GM18517 (cell line): ENCODE data around the gene DDOST.

ENCODE experiments used
- ATAC-seq: cut with Tn5 transposase; IDR thresholded peaks from one replicate; pipeline ENCODE4 v1.9.1; 2021; ENCODE audit warnings: mild to moderate bottlenecking, moderate library complexity; ENCODE audit not compliant: unreplicated experiment

The DDOST gene

DNA sequence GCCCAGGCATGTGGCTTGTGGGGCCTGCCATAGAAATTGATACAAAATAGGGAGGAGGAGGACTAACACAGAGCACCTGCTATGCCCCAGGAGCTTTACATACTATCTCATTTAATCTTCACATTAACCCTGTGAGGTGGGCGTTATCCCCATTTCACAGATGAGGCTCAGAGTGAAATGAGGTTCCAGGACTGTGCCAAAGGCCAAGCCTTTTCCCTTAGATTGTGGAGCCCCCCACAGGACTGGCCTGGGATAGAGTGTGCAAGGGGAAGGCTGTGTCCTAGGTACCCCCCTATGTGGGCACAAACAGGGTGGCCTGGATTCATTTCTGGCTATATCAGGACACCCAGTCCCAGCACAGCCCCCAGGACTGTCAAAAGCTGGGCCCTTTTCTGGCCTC is 2.2 kb upstream of the DDOST start:
- no peak for ATAC-seq

DNA sequence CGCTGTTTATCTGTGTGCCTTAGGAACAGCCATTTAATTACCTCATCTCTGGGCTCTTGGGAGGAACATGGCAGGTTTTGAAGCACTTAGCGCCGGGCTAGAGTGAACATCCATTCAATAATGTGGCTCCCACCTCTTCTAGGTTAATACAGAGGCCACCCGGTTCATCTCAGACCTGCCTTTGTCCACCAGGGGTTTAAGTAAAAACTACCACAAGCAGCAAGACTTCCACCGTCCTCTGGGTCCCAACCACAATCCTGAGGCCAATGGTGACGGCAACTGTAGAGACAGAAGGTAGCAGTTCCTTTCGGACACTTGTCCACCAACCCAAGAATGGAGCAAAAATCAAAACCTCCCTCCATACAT is 924 bp upstream of the DDOST start:
- no peak for ATAC-seq

DNA sequence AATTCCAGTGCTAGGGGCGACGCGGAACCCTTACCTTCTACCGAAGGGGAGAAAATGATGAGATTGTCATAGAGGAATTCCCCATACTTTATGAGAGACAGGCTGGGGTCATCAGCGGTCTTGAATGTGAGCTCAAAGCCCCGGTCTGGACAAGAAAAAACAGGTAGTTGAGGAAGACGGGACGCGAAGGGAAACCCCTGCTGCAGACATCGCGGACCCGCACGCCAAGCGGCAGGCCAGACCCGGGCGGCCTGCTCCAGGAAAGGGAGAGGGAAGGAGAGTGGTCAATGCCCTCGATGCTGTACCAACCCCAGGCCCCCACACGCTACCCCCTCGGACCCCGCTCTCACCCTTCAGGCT is 342 bp downstream of the DDOST start:
- no peak for ATAC-seq

DNA sequence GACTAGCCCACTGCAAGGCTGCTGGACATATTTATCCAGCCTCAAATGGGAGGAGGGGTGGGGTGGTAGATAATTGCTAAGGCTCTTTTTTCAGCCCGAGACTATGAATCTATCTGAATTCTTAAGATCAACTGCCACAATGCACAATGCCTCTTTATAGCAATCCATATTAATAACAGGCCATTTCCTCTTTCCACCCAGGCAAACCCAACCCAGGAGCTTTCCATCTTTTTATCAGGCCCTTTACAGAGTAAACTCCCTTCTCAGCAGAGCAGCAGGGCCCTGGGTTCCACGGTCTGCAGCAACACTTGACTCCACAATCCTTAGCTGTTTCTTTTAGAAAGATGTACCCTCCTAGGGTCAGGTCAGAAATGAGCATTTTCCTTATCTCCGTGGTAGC is 806 bp downstream of the DDOST start:
- ATAC-seq = no peak

DNA sequence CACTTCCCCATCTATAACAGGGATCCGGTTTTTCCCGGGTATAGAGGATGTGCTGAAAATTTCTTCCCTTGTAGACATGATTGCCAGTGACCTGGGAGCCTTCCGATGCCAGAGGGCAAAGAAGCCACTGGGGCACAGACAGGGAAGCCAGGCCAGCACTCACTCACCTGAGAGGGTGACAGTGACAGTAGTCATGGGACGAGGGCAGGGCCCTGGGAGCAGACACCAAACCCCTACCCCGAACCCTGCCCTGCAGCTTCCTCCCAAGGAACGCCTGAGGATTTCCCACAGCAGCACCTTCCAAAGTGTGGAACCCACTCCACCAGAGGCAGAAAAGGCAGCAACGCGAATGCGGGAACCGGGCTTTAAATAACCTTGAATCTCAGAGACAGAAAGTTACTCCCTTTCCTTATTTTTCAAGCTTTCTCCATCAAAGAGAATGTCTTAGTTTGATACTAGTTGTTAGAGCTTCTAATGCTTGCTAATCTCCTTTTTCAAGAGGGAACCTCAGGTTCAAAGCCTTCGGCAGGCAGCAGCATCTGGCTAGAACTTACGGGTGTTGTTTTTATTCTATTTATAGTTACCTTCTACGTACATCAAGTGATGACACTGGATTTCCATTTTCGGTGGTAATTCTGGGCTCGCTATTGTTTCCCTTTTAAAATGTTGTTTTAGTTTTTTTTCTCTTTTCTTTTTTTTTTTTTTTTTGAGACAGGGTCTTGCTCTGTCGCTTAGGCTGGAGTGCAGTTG is 2.8 kb downstream of the DDOST start:
- ATAC-seq = no peak

DNA sequence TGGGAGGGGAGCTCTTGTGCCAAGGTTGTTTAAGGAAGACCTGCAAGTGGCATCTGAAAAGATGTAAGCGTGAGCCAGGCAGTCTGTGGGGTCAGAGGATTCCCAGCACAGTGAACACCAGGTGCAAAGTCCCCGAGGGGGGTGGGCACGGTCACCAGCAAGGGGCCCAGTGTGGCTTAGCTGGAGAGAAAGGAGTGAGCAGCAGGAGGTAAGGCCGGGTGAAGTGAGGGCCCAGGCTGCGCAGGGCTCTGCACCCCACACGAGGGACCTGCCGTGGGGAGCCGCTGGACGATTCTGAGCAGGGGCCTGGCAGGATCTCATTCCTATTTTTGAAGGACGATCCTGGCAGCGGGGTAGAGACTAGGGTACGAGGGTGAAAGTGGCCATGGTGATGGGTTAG is 4.1 kb downstream of the DDOST start:
- ATAC-seq = no peak

DNA sequence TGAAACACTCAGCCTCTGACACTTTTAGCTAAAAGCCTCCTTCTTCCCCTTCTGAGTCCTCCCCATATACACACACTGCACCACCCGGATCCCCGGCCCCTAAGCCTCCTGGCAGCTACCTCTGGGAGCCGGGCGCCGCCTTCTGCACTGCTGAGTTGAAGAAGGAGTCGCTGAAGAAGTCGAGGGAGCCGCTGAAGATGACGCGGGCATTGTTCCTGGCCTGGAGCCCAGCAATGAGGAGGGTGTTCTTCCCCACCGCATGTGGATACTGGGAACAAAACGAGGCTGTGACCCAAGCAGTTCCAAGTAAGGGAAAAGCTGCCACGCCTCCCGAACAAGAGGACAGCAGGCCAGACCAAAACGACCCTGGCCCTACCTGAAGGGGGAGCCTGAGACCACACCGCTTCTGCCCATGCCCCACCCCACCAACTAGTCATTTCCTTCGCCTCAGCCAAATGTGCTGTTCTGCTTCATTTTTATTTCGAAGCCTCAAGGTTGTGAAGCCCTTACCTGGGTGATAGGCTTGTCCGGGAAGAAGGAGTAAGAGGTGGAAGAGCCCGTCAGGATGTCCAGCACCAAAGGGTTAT is 7.0 kb downstream of the DDOST start:
- ATAC-seq = no peak

DNA sequence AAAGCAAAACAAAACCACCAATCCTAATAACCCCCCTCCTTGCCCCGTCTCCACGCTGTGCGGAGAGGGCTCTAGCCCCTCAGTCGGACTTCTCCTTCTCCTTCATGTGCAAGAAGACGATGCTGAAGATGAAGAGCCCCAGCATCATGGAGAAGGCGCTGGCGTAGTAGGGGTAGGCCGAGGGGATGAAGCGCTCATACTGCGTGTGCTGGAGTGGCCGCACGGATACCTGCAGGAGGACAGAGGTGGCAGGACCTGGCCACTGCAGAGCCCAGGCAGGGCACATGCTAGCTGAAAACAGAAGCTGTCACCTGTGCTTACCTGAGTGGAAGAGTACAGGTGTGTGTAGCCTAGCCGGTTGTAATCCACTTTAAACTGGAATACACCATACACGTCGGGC is 8.9 kb downstream of the DDOST start:
- no peak for ATAC-seq

DNA sequence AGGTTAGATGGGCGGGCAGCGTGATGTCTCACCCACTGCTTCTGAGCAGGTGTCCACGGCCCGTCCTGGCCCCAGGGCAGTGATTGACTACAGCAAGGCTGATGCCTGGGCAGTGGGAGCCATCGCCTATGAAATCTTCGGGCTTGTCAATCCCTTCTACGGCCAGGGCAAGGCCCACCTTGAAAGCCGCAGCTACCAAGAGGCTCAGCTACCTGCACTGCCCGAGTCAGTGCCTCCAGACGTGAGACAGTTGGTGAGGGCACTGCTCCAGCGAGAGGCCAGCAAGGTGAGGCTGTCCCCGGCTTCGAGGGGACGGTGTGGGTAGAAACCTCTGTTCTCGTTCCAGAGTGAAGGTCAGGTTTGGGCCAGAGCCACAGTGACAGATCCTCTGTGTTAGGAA is 12.2 kb downstream of the DDOST start:
- no peak for ATAC-seq

DNA sequence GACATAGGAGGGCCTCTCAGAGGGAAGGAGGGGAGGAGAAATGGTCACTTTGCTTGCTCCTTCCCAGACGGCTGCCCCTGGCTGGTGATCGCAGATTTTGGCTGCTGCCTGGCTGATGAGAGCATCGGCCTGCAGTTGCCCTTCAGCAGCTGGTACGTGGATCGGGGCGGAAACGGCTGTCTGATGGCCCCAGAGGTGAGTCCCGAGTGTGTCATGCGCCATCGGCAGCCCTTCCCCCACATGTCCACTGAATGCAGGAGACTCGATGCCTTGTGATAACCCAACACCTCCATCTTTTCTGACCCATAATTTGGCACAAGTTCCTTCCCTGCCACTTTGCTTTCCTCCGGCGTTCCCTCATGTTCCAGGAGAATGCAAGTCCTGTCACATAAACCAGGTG is 12.7 kb downstream of the DDOST start:
- no peak for ATAC-seq

DNA sequence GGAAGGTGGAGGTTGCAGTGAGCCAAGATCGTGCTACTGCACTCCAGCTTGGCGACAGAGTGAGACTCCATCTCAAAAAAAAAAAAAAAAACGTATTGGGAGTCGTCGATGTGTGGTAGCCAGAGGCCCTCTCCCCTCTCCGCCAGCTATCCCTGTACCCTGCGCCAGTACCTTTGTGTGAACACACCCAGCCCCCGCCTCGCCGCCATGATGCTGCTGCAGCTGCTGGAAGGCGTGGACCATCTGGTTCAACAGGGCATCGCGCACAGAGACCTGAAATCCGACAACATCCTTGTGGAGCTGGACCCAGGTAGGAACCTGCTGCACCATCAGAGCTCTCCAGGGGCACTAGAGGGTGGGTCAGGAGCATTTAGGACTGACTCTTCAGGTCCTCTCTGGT is 15.8 kb downstream of the DDOST start:
- ATAC-seq = no peak

DNA sequence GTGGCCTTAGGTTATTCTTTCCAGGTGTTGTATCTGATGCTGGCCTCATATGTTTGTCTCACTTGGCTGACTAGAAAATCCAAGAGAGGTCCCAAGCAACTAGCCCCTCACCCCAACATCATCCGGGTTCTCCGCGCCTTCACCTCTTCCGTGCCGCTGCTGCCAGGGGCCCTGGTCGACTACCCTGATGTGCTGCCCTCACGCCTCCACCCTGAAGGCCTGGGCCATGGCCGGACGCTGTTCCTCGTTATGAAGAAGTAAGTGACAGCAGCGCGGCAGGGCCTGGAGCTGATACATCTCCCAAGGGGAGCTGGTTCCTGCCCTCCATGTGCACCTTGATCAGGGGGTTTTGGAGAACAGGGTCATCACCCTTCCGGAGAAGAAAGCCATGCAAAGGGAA is 16.8 kb downstream of the DDOST start:
- no peak for ATAC-seq

DNA sequence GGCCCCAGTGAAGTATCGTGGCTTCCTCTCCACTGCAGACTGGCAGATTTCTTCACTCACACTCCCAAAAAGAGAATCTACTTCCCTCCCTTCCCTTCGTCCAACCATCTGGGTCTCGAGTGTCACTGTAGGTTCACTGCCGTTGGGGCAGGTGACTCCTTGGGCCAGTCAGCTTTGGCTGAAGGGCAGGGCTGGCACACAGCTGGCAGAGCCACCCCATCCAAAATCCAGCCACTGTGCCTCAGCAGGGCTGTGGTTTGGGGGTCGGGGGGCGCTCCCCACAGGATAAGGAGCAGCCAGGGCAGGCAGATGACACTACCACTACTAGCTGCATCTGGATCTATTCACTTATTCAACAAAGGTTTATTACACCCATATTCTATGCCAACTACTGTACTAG is 18.1 kb downstream of the DDOST start:
- no peak for ATAC-seq

DNA sequence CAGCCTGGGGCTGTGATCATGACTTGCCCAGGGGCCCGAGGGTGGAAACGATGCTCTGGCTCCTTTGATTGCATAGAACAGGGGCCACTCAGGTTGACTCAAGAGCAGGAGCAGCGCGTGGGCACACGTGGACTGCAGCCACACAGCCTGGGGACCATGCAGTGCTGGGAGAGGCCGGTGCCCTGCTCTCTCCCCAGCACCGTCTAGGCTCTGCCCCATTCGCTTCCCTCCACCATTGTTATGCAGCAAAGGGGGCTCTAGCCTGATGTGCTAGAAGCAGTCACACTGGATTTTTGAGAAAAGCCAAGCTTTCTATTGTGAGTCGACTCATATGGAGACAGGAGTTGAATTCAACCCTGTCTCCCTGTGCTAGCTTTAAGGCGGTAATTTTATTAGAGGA is 19.2 kb downstream of the DDOST start:
- no peak for ATAC-seq

DNA sequence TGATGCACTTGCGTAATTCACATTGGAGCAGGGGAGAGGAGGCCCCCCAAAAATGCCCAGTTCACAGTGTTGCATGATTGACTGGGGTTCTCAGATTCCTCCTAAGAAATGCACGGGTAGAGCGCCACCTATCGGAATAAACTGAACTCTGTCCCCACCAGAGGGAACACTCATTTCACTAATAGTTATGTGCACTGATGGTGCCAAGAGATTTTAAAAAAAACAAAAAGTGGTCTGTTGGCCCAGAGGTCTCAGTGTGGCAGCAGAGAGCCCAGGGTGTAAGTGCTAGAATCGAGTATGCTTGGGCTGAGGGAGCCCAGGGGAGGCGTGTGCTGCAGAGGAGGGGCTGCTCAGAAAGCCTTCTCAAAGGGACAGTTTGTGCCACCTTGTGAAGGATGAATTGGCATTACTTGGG is 21.0 kb downstream of the DDOST start:
- ATAC-seq = no peak

DNA sequence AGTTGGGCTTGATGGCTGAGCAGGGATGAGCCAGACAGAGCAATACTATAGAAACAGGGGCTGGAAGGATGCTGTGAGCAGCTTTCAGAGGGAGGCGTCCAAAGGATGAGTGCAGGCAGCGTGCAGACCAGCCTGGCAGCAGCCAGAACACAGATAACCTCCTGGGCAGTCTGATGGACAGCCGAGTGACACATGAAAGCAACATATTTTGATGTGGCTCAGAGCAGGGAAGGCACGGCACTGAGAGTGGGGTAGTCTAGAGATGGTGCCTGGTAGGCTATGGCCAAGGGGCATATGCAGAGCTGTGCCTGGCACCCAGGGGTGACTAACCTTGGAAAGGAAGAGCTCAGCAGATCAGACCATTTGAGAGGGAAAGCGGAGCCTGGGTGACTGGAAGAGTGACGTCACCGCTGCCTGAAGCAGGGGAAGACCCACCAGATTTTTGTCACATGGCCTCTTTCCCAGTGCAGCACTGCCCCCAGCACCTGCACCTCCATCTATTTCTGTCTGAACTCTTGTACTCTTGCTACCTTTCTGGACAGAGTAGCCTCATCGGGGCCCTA is 24.3 kb downstream of the DDOST start:
- no peak for ATAC-seq

DNA sequence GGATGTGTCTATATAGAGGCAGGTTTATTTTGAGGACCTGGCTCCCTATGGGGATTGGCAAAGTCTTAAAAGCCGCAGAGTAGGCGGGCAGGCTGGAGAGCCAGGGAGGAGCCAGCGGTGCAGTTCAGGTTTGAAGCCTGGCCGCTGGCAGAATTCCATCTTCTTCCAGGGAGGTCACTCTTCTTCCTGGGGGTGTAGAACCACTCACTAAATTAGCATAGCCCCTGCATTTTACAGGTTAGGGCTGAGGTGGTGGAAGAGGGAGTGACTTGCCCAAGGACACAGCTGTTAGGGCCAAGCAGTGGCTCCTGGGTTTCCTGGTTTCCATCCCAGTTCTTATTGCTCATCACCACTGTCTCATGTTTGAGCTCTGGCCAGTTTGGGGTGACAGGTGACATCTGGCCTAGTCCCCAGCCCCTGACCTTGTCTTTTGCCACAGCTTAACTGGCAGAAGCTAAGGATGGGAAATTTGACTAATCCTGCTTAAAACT is 26.5 kb downstream of the DDOST start:
- no peak for ATAC-seq

DNA sequence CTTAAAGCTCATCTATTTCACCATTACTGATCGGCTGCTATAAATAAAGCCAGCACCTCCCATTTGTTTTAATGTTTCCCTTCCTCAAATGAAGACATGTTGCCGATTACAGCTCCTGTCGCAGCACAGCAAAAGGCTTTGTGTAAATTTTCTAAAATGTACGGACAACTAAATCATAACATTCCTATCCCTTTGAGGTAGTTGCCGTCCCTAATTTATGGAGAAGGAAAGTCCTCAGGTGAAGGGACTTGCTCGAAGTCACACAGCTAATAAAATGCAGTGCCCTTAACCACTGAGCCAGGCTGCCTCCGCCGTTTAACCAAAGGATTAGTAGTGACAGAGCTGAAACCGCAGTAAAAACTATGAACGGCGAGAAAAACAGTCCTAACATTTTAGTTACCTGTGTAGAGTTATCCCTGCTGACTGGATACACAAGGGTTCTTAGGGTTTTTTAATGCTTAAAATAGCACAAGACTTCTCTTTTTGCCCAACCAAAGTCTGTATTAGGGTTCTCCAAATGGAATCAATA is 27.0 kb downstream of the DDOST start:
- ATAC-seq = no peak

DNA sequence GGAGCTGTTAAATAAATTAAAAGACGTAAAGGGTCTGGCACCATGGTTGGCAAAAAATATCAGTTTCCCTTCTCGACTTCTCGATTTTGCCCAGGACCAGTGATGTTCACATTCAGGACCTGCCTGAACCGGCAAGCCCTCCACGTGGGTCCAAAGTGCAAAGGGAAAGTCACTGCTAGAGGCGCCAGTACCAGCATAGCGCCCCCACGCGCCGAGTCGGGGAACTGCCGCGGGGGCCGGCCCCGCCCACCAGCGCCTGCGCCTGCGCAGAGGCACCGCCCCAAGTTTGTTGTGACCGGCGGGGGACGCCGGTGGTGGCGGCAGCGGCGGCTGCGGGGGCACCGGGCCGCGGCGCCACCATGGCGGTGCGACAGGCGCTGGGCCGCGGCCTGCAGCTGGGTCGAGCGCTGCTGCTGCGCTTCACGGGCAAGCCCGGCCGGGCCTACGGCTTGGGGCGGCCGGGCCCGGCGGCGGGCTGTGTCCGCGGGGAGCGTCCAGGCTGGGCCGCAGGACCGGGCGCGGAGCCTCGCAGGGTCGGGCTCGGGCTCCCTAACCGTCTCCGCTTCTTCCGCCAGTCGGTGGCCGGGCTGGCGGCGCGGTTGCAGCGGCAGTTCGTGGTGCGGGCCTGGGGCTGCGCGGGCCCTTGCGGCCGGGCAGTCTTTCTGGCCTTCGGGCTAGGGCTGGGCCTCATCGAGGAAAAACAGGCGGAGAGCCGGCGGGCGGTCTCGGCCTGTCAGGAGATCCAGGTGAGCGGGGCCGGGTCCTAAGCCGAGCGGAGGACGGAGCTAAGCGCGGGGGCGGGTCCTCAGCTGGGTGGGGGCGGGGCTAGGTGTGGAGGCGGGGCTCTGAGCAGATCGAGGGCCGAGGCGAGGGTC is 27.7 kb downstream of the DDOST start, which contains the start of gene PINK1:
PINK1 (plus strand) TSS at position 269 of the 875 bp plus-strand sequence; CDS start at position 360, 91 bp downstream.
- peak; percentile 60 for ATAC-seq

DNA sequence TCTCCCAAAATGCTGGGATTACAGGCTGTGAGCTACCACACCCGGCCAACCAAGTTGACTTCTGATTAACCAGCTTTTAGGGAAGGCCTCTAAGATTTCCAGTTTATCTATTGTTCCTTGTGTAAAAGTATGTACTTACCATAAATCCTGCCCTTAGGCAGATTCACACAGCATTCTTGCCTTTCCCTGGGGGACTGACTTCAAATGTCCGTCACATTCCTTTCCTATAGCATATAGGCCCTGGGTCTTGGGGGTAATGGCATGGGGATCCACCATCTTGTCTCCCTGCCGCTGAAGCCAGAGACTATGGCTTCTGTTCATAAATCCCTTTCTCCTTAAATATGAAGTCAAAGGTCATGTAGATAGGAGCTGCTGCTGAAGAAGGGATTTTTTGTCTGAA is 28.8 kb downstream of the DDOST start:
- no peak for ATAC-seq

DNA sequence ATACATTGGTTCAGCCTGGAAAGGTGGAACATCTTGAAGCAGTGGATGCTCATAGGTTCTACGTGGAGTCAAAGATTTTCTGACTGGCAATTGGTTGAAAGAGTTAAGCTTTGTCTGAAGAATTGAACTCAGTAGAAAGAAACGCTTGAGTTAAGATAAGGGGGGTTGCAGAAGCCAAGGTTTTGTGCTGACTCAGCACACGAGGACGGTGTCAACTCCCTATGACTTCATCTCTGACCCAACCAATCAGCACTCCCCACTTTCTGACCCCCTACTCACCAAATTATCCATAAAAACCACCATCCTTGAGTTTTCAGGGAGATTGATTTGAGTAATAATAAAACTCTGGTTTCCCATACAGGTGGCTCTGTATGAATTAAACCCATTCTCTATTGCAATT is 30.4 kb downstream of the DDOST start:
- no peak for ATAC-seq
